ENCODE results near the gene WNT2.

DNA sequence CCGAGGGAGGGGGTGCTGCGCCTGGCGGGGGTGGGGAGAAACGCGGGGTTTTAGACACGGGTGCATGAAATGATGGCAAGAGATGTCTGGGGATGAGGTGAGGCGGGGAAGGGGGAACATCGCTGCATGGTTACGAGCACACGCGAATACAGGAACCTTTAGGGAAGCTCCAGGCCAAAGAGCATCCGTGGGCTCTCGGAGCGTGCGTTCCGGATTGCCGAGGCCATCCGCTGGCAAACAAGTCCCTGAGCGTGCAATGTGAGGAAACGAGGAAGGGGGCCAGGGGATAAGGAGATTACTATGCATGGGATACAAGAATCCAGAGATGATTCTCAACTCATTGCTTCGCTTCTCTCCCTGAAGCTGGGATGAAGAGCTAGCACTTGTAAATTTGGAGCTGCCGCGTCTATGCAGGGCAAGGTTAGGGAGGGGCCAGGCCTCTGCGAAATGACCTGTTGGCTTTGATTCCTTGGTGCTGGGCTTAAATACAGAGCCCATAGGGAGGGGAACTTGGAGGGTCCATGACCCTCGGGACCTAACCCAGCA lies 520 bp upstream of the WNT2 start:
- no peak for TF ChIP-seq POLR2AphosphoS5 (IDR thresholded peaks at IDR 0.05; ENCODE audit: low read depth, low read length)
- no peak for TF ChIP-seq POLR2A (IDR thresholded peaks at IDR 0.05; ENCODE audit: low read depth, low read length)
- TF ChIP-seq TAF1 (IDR thresholded peaks at IDR 0.05; ENCODE audit: low read depth, low read length) = no peak
- no peak for TF ChIP-seq POU2F2 (IDR thresholded peaks at IDR 0.05; ENCODE audit: low read depth, low read length)
